PC-3 (cell line): Measurements from ENCODE around the gene MYOZ1.

ENCODE experiments used
- EZH2 ChIP-seq: fragments of 300-600 bp; sonication (generic); IDR thresholded peaks from one replicate; pipeline ENCODE4 v1.6.1; 2017; ENCODE audit warnings: antibody characterized with exemption, mild to moderate bottlenecking, low read length; ENCODE audit not compliant: unreplicated experiment
- TF ChIP-seq, protein P1 (sequence below): fragments of 300-600 bp; sonication (generic); conservative IDR thresholded peaks from 2 replicates; pipeline ENCODE4 v1.5.1; 2017; ENCODE audit warnings: antibody characterized with exemption, low read depth, mild to moderate bottlenecking, low read length

DNA sequence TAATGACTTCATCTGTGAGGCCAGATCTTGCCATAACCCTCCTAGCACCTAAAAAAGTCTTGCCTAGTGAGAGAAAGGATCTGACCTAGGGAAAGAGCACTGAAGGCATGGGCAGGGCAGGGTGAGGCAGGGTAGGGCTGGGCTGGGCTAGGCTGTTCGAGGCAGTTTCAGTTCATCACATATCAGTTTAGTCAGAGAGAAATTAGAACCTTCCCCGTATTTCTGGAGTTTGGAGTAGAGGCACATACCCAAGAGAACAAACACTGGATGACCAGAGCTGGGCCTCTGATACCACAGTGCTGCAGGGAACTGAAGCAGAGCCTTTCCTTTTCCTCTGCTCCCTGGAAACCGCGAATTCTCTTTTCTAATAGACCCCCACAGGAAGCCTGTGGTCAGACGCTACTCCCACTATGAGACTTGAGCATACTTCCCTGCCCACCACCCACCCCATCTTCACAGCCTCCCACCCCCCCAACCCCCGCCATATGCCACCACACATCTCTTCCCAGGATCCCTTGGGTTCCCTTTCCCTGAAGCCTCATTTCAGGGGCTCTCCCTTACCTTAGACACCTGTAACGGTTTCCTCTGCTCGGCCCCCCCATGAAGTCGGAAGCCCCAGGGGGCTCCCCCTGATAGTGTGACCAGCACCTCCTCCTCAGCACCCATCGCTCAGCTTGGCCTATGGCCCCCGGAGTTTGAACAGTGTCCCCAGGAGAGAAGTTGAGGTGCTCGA lies 14.1 kb upstream of the MYOZ1 start:
- TF ChIP-seq EZH2 = no peak
- TF ChIP-seq, protein P1, sequence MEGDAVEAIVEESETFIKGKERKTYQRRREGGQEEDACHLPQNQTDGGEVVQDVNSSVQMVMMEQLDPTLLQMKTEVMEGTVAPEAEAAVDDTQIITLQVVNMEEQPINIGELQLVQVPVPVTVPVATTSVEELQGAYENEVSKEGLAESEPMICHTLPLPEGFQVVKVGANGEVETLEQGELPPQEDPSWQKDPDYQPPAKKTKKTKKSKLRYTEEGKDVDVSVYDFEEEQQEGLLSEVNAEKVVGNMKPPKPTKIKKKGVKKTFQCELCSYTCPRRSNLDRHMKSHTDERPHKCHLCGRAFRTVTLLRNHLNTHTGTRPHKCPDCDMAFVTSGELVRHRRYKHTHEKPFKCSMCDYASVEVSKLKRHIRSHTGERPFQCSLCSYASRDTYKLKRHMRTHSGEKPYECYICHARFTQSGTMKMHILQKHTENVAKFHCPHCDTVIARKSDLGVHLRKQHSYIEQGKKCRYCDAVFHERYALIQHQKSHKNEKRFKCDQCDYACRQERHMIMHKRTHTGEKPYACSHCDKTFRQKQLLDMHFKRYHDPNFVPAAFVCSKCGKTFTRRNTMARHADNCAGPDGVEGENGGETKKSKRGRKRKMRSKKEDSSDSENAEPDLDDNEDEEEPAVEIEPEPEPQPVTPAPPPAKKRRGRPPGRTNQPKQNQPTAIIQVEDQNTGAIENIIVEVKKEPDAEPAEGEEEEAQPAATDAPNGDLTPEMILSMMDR = no peak
